ENCODE data around the gene ENAH. TPM values are rescaled to one million over a fixed set of nuclear protein-coding genes. Genes with fewer than 3 reads are reported as not detected.

ENAH gene
- polyA plus RNA-seq, 1 donor (not counting 4 experiments of a cell fraction or from before 2014, with no cell fraction given) = 61.0 TPM

GRCh38 chr1:225534135-225534534 lies 118.8 kb downstream of the ENAH start:
- dilution Hi-C loops (cut with MboI; ENCODE audit: extremely low pct_ligation_motif_present, low sequenced_read_pairs) = no loop called here
- H3K9ac ChIP-seq (ENCODE audit: control insufficient read depth, extremely low read depth, insufficient read depth, low read length) = no peak overlapping the region
- no peak overlapping the region for H3K4me2 ChIP-seq (ENCODE audit: control insufficient read depth, extremely low read depth, insufficient read depth, low read depth, low read length)
- FAIRE-seq (no peak), DNase-seq (ENCODE audit: low read depth, low spot score) (no peak)
- H4K20me1 ChIP-seq (ENCODE audit: control insufficient read depth, extremely low read depth, insufficient read depth, low read length) = no peaks in the 10 kb centered on the region
- H3K9me3 ChIP-seq (ENCODE audit: control insufficient read depth, low read depth, low read length) = no peaks in the 10 kb centered on the region
- peaks cover 5% of the 10 kb centered on the region for H3K4me1 ChIP-seq (ENCODE audit: control insufficient read depth, extremely low read depth, insufficient read depth, low read length)
- peaks cover 0 to 5% of the 10 kb centered on the region in 2 experiments for H3K36me3 ChIP-seq (ENCODE audit: control insufficient read depth in 2 of 2, extremely low read depth in 1 of 2, insufficient read depth in 2 of 2, low read length in 2 of 2)
- peaks cover 3% of the 10 kb centered on the region for H3K9me1 ChIP-seq (ENCODE audit: control insufficient read depth, extremely low read depth, insufficient read depth, low read length)
- H3K4me3 ChIP-seq (ENCODE audit: control insufficient read depth in 2 of 3, extremely low read depth in 1 of 3, insufficient read depth in 2 of 3, low read depth in 1 of 3, low read length in 3 of 3) = no peak overlapping the region
- H3K27me3 ChIP-seq (ENCODE audit: control insufficient read depth, extremely low read depth, insufficient read depth, low read length) = no peaks in the 10 kb centered on the region
- H2AFZ ChIP-seq (ENCODE audit: control insufficient read depth, low read length) = no peak overlapping the region
- no peak overlapping the region for H3K27ac ChIP-seq (ENCODE audit: control insufficient read depth, insufficient read depth, low read length)
- no peaks in the 10 kb centered on the region for H3K79me2 ChIP-seq (ENCODE audit: control insufficient read depth, insufficient read depth, low read length)
- TF ChIP-seq, protein P1, sequence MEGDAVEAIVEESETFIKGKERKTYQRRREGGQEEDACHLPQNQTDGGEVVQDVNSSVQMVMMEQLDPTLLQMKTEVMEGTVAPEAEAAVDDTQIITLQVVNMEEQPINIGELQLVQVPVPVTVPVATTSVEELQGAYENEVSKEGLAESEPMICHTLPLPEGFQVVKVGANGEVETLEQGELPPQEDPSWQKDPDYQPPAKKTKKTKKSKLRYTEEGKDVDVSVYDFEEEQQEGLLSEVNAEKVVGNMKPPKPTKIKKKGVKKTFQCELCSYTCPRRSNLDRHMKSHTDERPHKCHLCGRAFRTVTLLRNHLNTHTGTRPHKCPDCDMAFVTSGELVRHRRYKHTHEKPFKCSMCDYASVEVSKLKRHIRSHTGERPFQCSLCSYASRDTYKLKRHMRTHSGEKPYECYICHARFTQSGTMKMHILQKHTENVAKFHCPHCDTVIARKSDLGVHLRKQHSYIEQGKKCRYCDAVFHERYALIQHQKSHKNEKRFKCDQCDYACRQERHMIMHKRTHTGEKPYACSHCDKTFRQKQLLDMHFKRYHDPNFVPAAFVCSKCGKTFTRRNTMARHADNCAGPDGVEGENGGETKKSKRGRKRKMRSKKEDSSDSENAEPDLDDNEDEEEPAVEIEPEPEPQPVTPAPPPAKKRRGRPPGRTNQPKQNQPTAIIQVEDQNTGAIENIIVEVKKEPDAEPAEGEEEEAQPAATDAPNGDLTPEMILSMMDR (optimal IDR thresholded peaks at IDR 0.05 in 1 of 3, IDR thresholded peaks at IDR 0.05 in 1 of 3, conservative IDR thresholded peaks at IDR 0.05 in 1 of 3; ENCODE audit: extremely low read depth in 1 of 3, insufficient read depth in 2 of 3, low read length in 3 of 3) = no peak
- TF ChIP-seq EZH2 (IDR thresholded peaks at IDR 0.05; ENCODE audit: low read length) = no peak

GRCh38 chr1:225533238-225533637 lies 119.7 kb downstream of the ENAH start:
- no peaks in the 10 kb centered on the region for H3K9me1 ChIP-seq (ENCODE audit: control insufficient read depth, extremely low read depth, insufficient read depth, low read length)
- H3K9ac ChIP-seq (ENCODE audit: control insufficient read depth, extremely low read depth, insufficient read depth, low read length) = no peak overlapping the region
- no peak overlapping the region for H3K27ac ChIP-seq (ENCODE audit: control insufficient read depth, insufficient read depth, low read length)
- H3K27me3 ChIP-seq (ENCODE audit: control insufficient read depth, extremely low read depth, insufficient read depth, low read length) = no peaks in the 10 kb centered on the region
- H3K4me2 ChIP-seq (ENCODE audit: control insufficient read depth, extremely low read depth, insufficient read depth, low read depth, low read length) = no peak overlapping the region
- FAIRE-seq = no peak
- no peaks in the 10 kb centered on the region for H3K4me1 ChIP-seq (ENCODE audit: control insufficient read depth, extremely low read depth, insufficient read depth, low read length)
- H3K9me3 ChIP-seq (ENCODE audit: control insufficient read depth, low read depth, low read length) = no peaks in the 10 kb centered on the region
- no peak overlapping the region for H3K4me3 ChIP-seq (ENCODE audit: control insufficient read depth in 2 of 3, extremely low read depth in 1 of 3, insufficient read depth in 2 of 3, low read depth in 1 of 3, low read length in 3 of 3)
- DNase-seq (ENCODE audit: low read depth, low spot score) = no peak
- dilution Hi-C loops (cut with MboI; ENCODE audit: extremely low pct_ligation_motif_present, low sequenced_read_pairs) = no loop called here
- TF ChIP-seq, protein P1 (optimal IDR thresholded peaks at IDR 0.05 in 1 of 3, IDR thresholded peaks at IDR 0.05 in 1 of 3, conservative IDR thresholded peaks at IDR 0.05 in 1 of 3; ENCODE audit: extremely low read depth in 1 of 3, insufficient read depth in 2 of 3, low read length in 3 of 3) = no peak
- H2AFZ ChIP-seq (ENCODE audit: control insufficient read depth, low read length) = no peak overlapping the region
- H3K79me2 ChIP-seq (ENCODE audit: control insufficient read depth, insufficient read depth, low read length) = no peaks in the 10 kb centered on the region
- peaks cover 0 to 5% of the 10 kb centered on the region in 2 experiments for H3K36me3 ChIP-seq (ENCODE audit: control insufficient read depth in 2 of 2, extremely low read depth in 1 of 2, insufficient read depth in 2 of 2, low read length in 2 of 2)
- H4K20me1 ChIP-seq (ENCODE audit: control insufficient read depth, extremely low read depth, insufficient read depth, low read length) = no peaks in the 10 kb centered on the region
